Head of caudate nucleus (tissue), 42 donors: ENCODE data around the gene ABHD17C.
"Not testable (repeated sequence)": the region's sequence is repeated elsewhere in the genome, so short reads cannot be mapped to it uniquely, and the experiment has no call there.

Experiments
- DNase-seq, 42 donors: peaks; one replicate each; pipeline versions ENCODE4 v3.0.0 to v3.0.0-alpha.2; 2020 to 2021; ENCODE audit warnings: mixed read lengths in 7 of 42
- intact Hi-C: fragments of 100-400 bp; cut with DNase I; formaldehyde crosslinking; loops from one replicate; pipeline ENCODE4 v1.15.0; 2022

The ABHD17C gene

DNA sequence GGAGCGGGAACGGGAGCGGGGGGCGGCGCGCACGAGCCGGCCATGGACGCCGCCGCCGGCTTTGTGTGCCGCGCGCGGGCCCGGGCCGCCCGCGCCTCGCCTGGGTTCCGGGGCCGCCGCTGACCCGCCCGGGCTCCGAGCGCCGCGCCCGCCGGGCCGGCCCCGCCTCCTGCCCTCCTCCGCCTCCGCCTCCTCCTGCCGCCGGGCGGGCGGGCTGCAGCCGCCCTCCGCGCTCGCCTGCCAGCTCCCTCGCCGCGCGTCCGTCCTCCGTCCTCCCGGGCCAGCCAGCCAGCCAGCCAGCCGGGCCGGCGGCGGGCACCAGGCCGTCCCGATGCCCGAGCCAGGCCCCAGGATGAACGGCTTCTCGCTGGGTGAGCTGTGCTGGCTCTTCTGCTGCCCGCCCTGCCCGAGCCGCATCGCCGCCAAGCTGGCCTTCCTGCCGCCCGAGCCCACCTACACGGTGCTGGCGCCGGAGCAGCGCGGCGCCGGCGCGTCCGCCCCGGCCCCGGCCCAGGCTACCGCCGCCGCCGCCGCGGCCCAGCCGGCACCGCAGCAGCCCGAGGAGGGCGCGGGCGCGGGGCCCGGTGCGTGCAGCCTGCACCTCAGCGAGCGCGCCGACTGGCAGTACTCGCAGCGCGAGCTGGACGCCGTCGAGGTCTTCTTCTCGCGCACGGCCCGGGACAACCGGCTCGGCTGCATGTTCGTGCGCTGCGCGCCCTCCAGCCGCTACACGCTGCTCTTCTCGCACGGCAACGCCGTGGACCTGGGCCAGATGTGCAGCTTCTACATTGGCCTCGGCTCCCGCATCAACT is at the start of gene ABHD17C:
ABHD17C (plus strand) TSS at position 212 of the 812 bp plus-strand sequence; CDS start at position 332, 120 bp downstream.
- intact Hi-C loops, result no loop called here
- DNase-seq, result peak in 41 of 42 donors; percentile 26 to 82 (median 61)

DNA sequence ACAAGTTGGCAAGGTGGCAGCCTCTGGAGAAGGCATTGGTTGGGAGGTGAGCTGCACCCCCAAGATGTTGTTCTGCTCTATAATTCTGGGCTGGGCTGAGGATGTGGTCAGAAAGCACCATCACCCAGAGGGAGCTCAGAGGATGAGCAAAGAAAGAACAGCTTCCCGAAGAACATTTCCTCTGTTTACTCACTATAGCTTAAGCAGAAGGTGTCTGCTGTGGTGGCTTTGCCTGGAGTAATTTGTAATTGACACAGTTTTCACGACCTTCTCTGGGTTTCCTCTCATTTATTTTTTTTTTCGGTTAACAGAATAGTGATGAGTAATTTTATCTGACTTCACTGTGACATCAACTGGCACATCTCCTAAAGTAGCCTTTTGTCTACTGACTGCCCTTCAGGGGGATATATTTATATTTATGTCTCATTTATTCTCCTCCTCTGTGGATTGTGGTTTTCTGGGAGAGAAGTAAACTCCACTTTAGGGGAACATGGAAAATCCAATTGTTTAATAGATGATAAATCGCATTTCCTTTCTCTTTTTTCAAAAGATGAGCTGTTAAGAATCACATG is 49.5 kb upstream of the ABHD17C start:
- intact Hi-C loops, result no loop called here
- no peak for DNase-seq

DNA sequence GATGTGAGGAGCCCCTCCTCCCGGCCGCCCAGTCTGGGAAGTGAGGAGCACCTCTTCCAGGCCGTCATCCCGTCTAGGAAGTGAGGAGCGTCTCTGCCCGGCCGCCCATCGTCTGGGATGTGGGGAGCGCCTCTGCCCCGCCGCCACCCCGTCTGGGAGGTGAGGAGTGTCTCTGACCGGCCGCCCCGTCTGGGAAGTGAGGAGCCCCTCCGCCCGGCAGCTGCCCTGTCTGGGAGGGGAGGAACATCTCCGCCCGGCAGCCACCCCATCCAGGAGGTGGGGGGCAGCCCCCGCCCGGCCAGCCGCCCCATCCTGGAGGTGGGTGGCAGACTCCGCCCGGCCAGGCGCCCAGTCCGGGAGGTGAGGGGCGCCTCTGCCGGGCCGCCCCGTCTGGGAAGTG is 47.7 kb upstream of the ABHD17C start:
- intact Hi-C loops, result not testable (repeated sequence)

DNA sequence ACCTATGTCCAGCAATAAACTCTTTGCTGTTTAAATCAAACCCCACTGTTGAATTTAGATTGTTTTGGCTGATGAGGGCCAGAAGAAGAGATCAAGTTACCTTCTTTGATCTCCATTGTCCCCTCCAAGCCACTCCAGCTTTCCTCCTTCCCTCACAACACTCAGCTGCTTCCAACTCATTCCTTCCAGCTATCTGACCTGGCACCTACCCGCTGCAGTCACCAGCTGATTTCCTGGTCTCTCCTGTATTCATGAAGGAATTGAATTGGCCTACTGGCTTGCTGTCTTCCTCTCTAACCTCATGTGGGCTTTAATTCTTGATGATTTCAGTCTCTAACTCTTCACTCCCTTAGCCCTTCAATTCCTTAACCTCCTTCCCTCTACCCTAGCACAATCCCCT is 40.8 kb upstream of the ABHD17C start:
- DNase-seq, result no peak
- intact Hi-C loops, result no loop called here

More for the DNA sequence above, 47.7 kb upstream of the ABHD17C start:
- DNase-seq, result not testable (repeated sequence)

DNA sequence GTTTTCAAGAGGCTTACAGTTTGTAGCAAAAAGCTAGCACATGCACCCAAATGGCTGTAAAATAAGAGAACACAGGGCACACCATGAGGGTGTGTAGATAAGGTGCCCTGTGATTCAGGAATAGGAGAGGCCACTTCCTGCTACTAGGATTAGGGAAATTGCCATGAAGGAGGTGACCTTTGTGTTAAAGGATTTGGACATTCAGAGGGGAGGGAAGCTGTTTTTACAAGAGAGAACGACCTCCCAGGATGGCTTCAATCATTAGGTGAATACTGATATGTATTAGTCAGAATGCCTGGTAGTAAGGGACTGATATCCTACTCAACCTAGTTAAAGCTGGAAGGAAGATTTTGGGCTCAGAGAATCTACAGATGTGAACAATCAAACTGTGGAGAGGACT is 35.7 kb upstream of the ABHD17C start:
- no peak for DNase-seq
- intact Hi-C loops, result no loop called here

DNA sequence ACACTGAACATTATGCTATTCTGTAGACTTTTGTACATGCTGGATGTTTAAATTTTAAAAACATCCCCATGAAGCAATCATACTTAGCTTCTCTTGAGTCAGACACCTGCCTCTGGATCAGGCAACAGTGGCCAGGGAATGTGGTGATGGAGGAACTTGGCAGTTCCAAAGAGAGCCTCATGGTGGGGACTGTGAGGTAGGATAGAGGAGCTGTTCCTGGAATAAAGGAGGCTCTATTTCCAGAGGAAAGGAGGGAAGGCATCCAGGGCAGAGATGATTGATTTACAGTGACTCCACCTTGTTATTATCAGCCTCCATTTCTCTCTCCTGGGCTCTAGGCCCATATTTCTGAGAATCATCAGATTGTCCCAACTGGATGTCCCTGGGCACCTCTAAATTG is 35.0 kb upstream of the ABHD17C start:
- DNase-seq, result peak in 21 of 42 donors; percentile 3 to 64 (median 15)
- intact Hi-C loops, result no loop called here

DNA sequence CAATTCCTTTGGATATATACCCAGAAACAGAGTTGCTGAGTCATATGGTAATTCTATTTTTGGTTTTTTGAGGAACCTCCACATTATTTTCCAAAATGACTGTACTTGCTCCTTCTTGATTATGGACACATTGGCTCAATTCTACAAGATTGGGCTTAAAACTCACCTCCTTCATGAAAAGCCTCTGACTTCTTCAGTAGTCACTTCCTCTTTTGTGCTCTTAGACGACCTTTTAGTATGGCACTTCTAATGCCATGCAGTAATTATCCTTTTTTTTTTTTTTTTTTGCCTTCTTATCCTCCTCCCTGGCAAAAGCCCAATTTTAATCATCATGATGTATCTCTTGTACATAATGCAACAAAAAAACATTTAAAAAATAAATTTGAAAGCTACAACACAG is 33.0 kb upstream of the ABHD17C start:
- DNase-seq, result no peak
- intact Hi-C loops, result no loop called here

DNA sequence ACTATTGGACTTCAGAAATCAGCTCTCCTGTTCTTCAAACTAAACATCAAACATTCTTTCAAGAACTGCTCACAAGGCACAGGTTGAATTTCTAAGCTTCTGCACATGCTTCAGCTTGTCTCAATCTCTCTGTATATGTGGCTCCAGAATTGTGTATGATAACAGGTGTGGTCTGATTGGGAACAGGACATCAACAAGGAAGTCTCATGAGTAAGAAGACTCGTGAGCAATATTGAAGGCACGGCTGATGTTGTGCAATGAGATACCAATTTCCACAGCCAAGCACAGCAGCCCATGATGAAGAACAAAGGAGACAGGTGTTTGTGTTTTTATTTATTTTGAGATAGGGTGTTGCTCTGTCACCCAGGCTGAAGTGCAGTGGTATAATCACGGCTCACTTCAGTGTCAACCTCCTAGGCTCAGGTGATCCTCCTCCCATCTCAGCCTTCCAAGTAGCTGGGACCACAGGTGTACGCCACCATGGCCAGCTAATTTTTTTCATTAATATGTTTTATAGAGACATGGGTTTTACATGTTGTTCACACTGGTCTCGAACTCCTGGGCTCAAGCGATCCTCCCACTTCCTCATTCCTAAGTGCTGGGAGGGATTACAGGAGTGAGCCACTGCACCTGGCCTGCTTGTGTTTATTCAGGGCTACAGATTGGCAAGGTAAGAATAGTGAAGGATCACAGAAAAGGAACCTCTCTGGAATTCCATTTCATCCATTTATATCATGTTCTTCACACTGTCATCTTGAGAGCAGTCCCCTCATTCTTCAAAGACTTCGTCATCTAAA is 32.2 kb upstream of the ABHD17C start:
- intact Hi-C loops, result no loop called here
- no peak for DNase-seq

DNA sequence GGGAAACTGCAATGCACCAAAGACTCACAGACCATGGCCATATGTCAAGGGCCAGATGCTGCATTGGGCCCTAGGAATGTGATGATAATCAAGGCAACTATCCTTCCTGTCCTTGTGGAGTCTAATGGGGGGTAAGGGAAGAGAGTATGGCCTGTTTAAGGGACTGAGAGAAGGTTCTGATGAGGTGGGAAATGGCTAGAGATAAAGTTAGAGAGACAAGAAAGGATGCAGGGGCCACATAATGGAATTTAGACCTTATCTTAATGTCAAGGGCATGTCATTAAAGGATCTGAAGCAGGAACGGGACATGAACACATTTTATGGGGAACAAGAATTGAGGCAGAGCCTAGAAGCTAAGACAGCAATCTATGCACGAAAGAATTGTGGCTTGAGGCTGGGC is 30.0 kb upstream of the ABHD17C start:
- intact Hi-C loops, result no loop called here
- no peak for DNase-seq

DNA sequence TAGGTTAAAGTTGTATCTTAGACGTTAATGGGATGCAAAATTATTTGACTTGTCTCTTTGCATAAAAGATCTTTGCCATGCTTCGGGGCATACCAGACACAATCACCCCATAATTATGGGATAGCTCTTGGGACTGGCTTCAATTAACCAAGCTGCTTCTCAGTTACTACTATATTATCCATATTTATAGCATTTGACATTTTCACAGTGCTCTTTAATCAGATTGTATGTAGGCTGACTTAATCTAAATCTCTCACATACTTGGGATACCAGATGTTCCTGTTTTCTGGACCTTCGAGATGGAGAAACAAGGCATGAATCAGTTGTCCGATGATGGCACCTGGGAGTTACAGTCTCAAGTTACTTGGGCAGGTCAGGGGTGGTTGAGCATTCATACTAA is 27.2 kb upstream of the ABHD17C start:
- intact Hi-C loops, result no loop called here
- no peak for DNase-seq

DNA sequence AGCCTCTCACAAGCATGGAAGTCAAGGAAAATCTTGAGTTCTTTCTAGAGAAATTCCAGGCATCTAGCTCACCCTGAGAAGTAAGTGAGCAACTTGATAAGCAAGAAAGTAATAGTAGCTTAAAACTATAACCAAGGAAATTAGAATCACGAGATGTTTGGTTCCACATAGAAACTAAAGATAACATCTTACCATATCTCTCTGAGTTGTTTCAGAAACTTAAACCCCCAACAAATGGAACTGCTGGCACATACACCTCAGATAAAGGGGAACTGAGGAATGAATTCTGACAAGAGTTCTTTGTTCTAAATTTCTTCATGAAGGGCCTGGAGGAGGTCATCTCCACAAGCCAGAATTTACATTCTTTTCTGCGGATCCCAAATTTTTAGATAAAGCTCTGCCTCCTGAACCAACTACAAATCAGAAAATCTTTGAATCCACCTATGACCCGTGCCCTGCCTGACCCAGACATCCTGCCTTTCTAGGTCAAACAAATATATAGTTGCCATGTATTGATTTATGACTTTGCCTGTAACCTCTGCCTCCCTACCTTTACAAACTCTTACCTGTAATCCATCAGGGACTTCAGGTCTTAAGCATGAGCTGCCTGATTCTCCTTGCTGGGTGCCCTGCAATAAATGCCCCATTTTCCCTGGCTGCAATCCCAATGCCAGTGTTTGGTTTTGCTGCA is 26.4 kb upstream of the ABHD17C start:
- no peak for DNase-seq
- intact Hi-C loops, result no loop called here

DNA sequence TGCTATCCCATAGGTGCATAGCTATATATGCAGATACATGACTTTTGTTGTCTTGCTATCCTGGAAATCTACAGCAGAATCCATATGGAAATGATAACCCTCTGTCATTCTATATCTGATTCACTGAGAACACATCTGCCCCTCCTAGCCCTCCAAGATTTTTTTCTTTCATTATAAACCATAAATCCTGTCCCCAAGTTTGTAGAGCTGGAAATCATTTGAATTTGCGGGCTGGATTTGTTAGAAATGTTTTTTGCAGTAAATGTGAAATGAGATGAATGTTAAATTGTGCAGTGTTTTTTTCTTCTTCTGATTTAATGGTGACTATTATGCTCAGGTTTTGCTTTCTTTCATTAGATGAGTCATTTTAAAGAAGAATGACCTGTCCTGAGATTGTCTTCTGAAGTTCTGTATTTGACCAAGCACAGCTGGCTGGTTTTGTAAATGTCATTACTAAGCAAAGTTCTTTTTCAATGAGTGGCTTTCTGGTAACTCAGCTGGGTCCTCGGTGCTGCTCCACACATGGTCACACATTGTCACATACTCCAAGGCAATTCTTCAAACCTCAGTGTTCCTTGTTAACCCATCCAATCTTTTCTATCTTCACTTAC is 25.3 kb upstream of the ABHD17C start:
- no peak for DNase-seq
- intact Hi-C loops, result no loop called here

DNA sequence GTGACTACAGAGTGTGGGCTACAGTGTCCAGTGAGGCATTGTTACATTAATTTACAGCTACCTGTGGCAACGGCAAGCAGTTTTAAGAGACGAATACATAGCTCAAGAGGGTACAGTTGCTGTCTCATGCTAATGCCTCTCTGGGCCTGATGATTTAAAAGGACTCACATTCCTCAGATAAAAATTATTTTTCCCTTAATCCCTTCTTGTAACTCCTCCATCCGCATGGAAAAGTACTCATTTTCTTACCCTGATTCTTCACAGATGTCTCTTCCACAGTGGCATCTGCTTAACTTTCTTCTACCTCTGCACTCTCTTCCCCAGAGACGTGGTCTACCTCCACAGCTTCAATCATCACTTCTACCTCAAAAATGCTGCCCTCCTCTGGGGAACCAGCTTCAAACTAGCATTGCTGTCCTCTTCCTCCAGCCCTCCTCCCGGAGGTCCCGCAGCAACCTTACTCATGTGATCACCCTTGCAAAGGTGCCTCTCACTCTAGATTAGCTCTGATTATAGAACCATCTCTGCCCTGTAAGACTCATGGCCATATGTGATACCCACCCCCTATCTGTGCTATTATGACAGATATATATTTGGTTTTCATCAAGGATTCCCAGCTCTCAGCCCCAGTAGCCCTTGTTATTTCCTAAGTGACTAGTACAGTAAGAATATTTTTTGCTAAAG is 21.4 kb upstream of the ABHD17C start:
- intact Hi-C loops, result no loop called here
- no peak for DNase-seq

DNA sequence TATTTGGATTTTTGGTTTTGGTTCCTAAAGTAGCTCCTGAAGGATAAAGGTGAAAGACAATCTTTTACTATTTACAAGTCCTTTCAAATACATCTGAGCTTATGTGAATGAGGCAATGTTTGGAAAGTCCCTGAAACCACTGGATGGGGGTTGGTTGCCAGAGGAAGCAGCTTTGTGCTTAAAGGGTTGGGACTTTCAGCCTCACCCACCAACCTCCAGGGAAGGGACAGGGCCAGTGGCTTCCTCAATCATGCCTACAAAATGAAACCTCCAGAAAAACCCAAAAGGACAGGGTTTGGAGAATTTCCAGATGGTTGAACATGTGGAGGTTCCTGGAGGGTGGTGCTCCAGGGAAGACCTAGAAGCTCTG is 20.9 kb upstream of the ABHD17C start:
- DNase-seq, result no peak
- intact Hi-C loops, result no loop called here

DNA sequence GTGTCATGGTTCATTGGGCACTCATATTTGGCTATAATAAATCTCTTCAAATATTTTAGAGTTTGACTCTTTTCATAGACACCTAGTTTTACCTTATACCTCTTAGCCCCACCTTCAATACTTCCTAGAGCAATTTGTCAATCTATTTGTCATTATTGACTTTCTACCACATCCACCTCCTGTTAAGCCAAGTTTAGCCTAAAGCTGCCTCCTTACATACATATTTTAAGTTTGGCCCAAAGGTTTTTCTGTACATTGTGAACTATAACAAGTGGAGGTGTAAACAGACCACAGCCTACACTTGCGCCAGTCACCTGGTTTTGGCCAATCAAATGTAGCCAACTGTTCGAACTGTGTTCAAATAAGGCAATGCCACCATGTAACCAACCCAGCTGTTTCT is 18.1 kb upstream of the ABHD17C start:
- intact Hi-C loops, result no loop called here
- no peak for DNase-seq

DNA sequence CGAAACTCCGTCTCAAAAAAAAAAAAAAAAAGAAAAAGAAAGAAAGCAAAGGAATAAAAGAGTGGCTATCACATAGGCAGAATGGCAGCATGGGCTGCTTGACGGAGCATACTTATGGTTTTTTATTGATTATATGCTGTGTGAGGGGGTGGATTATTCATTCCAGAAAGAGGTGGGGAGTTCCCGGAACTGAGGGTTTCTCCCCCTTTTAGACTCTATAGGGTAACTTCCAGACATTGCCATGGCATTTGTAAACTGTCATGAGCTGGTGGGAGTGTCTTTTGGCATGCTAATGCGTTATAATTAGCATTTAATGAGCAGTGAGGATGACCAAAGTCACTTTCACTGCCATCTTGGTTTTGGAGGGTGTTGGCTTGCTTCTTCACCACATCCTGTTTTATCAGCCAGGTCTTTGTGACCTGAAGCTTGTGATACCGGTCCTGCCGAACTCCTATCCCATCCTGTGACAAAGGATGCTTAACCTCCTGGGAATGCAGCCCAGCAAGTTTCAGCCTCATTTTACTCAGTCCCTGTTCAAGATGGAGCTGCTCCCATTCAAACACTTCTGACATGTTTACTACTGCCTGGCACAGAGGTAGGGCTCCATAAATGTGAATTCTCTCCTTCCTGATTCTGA is 15.8 kb upstream of the ABHD17C start:
- DNase-seq, result no peak
- intact Hi-C loops, result no loop called here

DNA sequence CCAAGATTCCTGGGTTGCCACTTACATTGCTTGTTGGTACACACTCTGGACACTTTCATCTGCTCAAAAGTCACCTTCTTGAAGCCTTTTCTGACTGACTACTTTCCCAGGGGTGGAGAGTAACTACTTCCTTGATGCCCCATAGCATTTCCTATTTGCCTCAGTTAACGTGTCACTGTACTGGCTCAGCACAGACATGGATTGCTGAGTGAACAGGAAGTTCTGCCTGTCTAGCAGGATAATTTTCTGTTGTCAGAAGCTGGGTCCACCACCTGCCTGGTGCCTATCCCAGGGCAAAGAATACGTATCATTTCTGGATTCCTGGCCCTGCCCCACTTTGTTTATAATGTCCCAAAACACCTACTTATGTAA is 15.3 kb upstream of the ABHD17C start:
- no peak for DNase-seq
- intact Hi-C loops, result no loop called here

DNA sequence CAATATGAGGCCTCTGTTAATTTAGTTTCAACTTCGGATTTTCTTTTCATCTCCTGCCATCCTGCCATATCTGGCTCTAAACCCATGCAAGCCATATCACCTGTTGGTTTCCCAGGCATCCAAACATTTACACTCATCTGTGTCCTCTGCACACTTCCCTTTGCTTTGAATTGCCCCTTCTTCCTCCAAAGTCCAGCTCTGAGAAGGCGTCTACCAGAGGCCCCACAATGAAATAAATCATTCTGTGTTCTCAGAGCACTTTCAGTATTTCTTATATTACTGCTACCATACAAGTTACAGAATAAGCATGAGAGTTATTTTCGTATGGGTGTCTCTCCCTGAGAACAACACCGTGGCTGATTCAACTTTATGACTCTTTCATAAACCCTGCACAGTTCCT is 12.9 kb upstream of the ABHD17C start:
- no peak for DNase-seq
- intact Hi-C loops, result no loop called here
